K562 (cell line): ENCODE measurements around the gene ZBTB24. TPM values are rescaled to one million over a fixed set of nuclear protein-coding genes. Genes with fewer than 3 reads are reported as not detected.

ENCODE experiments used
- AFF1 ChIP-seq, 2 experiments: fragments of 450-650 bp; IDR thresholded peaks; 2 replicates each; pipeline ENCODE4 v1.6.1; 2018; ENCODE audit warnings: mild to moderate bottlenecking in 2 of 2, low read depth in 1 of 2; ENCODE audit not compliant: partially characterized antibody in 2 of 2
- C11orf30 ChIP-seq: fragments of 450-650 bp; IDR thresholded peaks from 2 replicates; pipeline ENCODE4 v1.6.1; 2016; ENCODE audit warnings: low read depth, mild to moderate bottlenecking
- CCAR2 ChIP-seq: fragments of 200-400 bp; formaldehyde crosslinking; IDR thresholded peaks from 2 replicates; pipeline ENCODE4 v1.6.1; 2017; ENCODE audit warnings: mild to moderate bottlenecking, low read depth, low read length
- CHD7 ChIP-seq: fragments of 200-600 bp; sonication (generic); IDR thresholded peaks from one replicate; pipeline ENCODE4 v1.6.1; 2012; ENCODE audit warnings: mild to moderate bottlenecking, low read depth, low read length, inconsistent platforms
- MTA2 ChIP-seq: fragments of 450-650 bp; IDR thresholded peaks from 2 replicates; pipeline ENCODE4 v1.6.1; 2016; ENCODE audit warnings: low read depth
- RFX5 ChIP-seq: IDR thresholded peaks from 2 replicates; pipeline ENCODE4 v1.6.1; 2011; ENCODE audit warnings: low read depth, mild to moderate bottlenecking, improper control_type of control experiment, low read length
- ZNF436 ChIP-seq: fragments of 250-450, 450-650 bp; sonication (Bioruptor Pico); formaldehyde crosslinking; IDR thresholded peaks from 2 replicates; pipeline ENCODE4 v1.7.0; 2020; ENCODE audit warnings: mild to moderate bottlenecking
- ZNF639 ChIP-seq, 2 experiments: fragments of 200-800 bp in 1 of 2; sonication (Bioruptor generic) in 1 of 2; sonication (generic) in 1 of 2; formaldehyde crosslinking in 1 of 2; IDR thresholded peaks in 1 of 2; conservative IDR thresholded peaks in 1 of 2; 2 replicates each; pipeline versions ENCODE4 v1.5.0 to v1.6.1; 2016 to 2020; ENCODE audit warnings: missing compliant biosample characterization in 1 of 2, missing genetic modification characterization in 1 of 2, missing genetic modification reagents in 1 of 2
- polyA plus RNA-seq, 8 experiments: library from polyadenylated mRNA; depleted of rRNA in 4 of 8; stranded (reverse) in 5 of 8; unstranded in 3 of 8; fragments of >200 nt; fragmentation: Nextera tagmentation in 2 of 8; fragmentation: Illumina TruSeq in 1 of 8; extraction: Ambion mirVana in 2 of 8; extraction: Trizol in 1 of 8; gene quantifications; 2 replicates each; pipeline versions ENCODE4 v1.2.1 to v1.2.3, GENCODE V29; 2011 to 2014; ENCODE audit warnings: inconsistent platforms in 1 of 8, missing spikeins in 1 of 8
- total RNA-seq, 7 experiments: library from RNA; depleted of rRNA in 6 of 7; stranded (reverse); fragments of >200 nt in 6 of 7; fragmentation: Illumina TruSeq in 2 of 7; extraction: Trizol in 2 of 7; gene quantifications; 2 replicates each; pipeline versions ENCODE4 v1.2.1 to v1.2.3, GENCODE V29; 2011 to 2021; ENCODE audit warnings: low replicate concordance in 1 of 7

Gene ZBTB24
- total and polyA plus RNA-seq, 9 of the 15 experiments (the other 6 are each of a cell fraction or from before 2014, with no cell fraction given): 2.0 to 16.7 (median 8.3) TPM

- 0 out of 4 replicates have a peak, but pooled peaks of 1 of the 2 experiments have one; percentile 19 for TF ChIP-seq ZNF639 (CRISPR knock-in tag; conservative IDR thresholded peaks at IDR 0.05 in 1 of 2, IDR thresholded peaks at IDR 0.05 in 1 of 2)
- TF ChIP-seq CHD7: no peak
- no peak for TF ChIP-seq MTA2
- no peak for TF ChIP-seq AFF1 (IDR thresholded peaks at IDR 0.05; ENCODE audit: low read depth in 1 of 2, partially characterized antibody in 2 of 2)
- TF ChIP-seq CCAR2: no peak
- no peak for TF ChIP-seq C11orf30
- TF ChIP-seq ZNF436 (CRISPR knock-in tag): no peak
- TF ChIP-seq RFX5: no peak
Measured at GRCh38 chr6:109482905-109483734, at the start of gene ZBTB24 (continued).
